A549 (cell line): ENCODE data around the gene MAP6. TPM values are rescaled to one million over a fixed set of nuclear protein-coding genes. Genes with fewer than 3 reads are reported as not detected.
A peak's percentile ranks its signal among the peaks of the same experiment; 100 is the strongest.

ENCODE experiments used
- ATAC-seq, 2 experiments: fragments of 200-7000 bp in 1 of 2; fragments of >200 bp in 1 of 2; cut with Nextera tagmentation in 1 of 2; cut with Tn5 transposase in 1 of 2; 3 replicates each; pipeline versions ENCODE4 v1.8.0 to v1.9.1; 2018 to 2020; ENCODE audit warnings: mild to moderate bottlenecking in 1 of 2, moderate library complexity in 1 of 2
- CTCF ChIA-PET: fragments of 300-600 bp; sonication (Branson Sonifier 250); formaldehyde crosslinking; extraction: SDS; loops from one replicate; lab custom pipeline; 2021; ENCODE audit warnings: antibody characterized with exemption, inconsistent platforms; lab: Yijun Ruan, JAX
- POLR2A ChIA-PET: fragments of 350-600 bp; formaldehyde crosslinking; extraction: SDS; loops from one replicate; lab custom pipeline; 2021; ENCODE audit warnings: antibody characterized with exemption, inconsistent platforms; lab: Yijun Ruan, JAX
- DNase-seq, 2 experiments: peaks; one replicate each; pipeline versions ENCODE4 v3.0.0 to v3.0.0-alpha.2; 2011 to 2016; ENCODE audit warnings: low read depth in 1 of 2, low spot score in 1 of 2
- FAIRE-seq: peaks from 2 replicates; lab custom pipeline; 2011; peaks lifted over from hg19 to GRCh38; lab: Jason Lieb, UNC
- H3K27ac ChIP-seq, 2 experiments: fragments of >200 bp; sonication (Bioruptor Twin); formaldehyde crosslinking; 3 replicates each; pipeline ENCODE4 v1.5.1; 2016 to 2017
- H3K4me1 ChIP-seq: fragments of >200 bp; sonication (Bioruptor Twin); formaldehyde crosslinking; 3 replicates; pipeline ENCODE4 v1.6.1; 2016
- H3K4me2 ChIP-seq: fragments of >200 bp; sonication (Bioruptor Twin); formaldehyde crosslinking; 3 replicates; pipeline ENCODE4 v1.6.1; 2016
- H3K4me3 ChIP-seq: fragments of >200 bp; sonication (Bioruptor Twin); formaldehyde crosslinking; 3 replicates; pipeline ENCODE4 v1.5.1; 2016
- H3K9me3 ChIP-seq: fragments of >200 bp; sonication (Bioruptor Twin); formaldehyde crosslinking; 3 replicates; pipeline ENCODE4 v1.6.1; 2016
- ATOH8 ChIP-seq: fragments of 250-450 bp; sonication (Bioruptor Pico); IDR thresholded peaks from 2 replicates; pipeline ENCODE4 v1.5.0; 2020; ENCODE audit warnings: low read depth, mild to moderate bottlenecking, moderate library complexity
- CEBPB ChIP-seq, 2 experiments: fragments of >200 bp in 1 of 2; sonication (Bioruptor Twin) in 1 of 2; formaldehyde crosslinking in 1 of 2; IDR thresholded peaks; 2 replicates each; pipeline ENCODE4 v1.6.1; 2012 to 2016
- CHD4 ChIP-seq: fragments of 200-600 bp; sonication (generic); IDR thresholded peaks from 2 replicates; pipeline ENCODE4 v1.6.1; 2016; ENCODE audit warnings: antibody characterized with exemption, mild to moderate bottlenecking, borderline replicate concordance
- E2F6 ChIP-seq: IDR thresholded peaks from 2 replicates; pipeline ENCODE4 v1.6.1; 2012; ENCODE audit warnings: low read depth, borderline replicate concordance
- EHF ChIP-seq: fragments of 250-450 bp; sonication (Bioruptor Pico); IDR thresholded peaks from 2 replicates; pipeline ENCODE4 v1.5.0; 2020; ENCODE audit warnings: mild to moderate bottlenecking
- EHMT2 ChIP-seq: fragments of 200-600 bp; sonication (generic); IDR thresholded peaks from 2 replicates; pipeline ENCODE4 v1.6.1; 2016; ENCODE audit warnings: antibody characterized with exemption, low read depth, mild to moderate bottlenecking, moderate library complexity
- ELK1 ChIP-seq: fragments of 150-350 bp; IDR thresholded peaks from 2 replicates; pipeline ENCODE4 v1.6.1; 2014; ENCODE audit warnings: low read depth, mild to moderate bottlenecking, low read length
- HMGXB4 ChIP-seq: fragments of 250-450 bp; sonication (Bioruptor Pico); IDR thresholded peaks from 2 replicates; pipeline ENCODE4 v1.5.0; 2021; ENCODE audit warnings: mild to moderate bottlenecking, moderate library complexity, borderline replicate concordance
- HOXB13 ChIP-seq: fragments of 250-450 bp; sonication (Bioruptor Pico); IDR thresholded peaks from 2 replicates; pipeline ENCODE4 v1.5.0; 2020; ENCODE audit warnings: low read depth, mild to moderate bottlenecking, moderate library complexity
- HOXB5 ChIP-seq: fragments of 250-450 bp; sonication (Bioruptor Pico); IDR thresholded peaks from 2 replicates; pipeline ENCODE4 v1.5.0; 2020; ENCODE audit warnings: mild to moderate bottlenecking, moderate library complexity
- NFE2L2 ChIP-seq: fragments of 150-350 bp; conservative IDR thresholded peaks from 2 replicates; pipeline ENCODE4 v1.6.1; 2014; ENCODE audit warnings: low read length
- RARB ChIP-seq: fragments of 250-450 bp; sonication (Bioruptor Pico); IDR thresholded peaks from 2 replicates; pipeline ENCODE4 v1.8.0; 2021; ENCODE audit warnings: mild to moderate bottlenecking, moderate library complexity
- RFX5 ChIP-seq: fragments of 450-650 bp; IDR thresholded peaks from 2 replicates; pipeline ENCODE4 v1.7.1; 2014; ENCODE audit warnings: antibody characterized with exemption, mild to moderate bottlenecking, moderate library complexity
- RNF2 ChIP-seq: fragments of 200-600 bp; sonication (generic); IDR thresholded peaks from 2 replicates; pipeline ENCODE4 v1.6.1; 2016; ENCODE audit warnings: low read depth, mild to moderate bottlenecking, antibody characterized with exemption, moderate library complexity, borderline replicate concordance
- SREBF2 ChIP-seq: fragments of 450-650 bp; IDR thresholded peaks from 2 replicates; pipeline ENCODE4 v1.6.1; 2014; ENCODE audit warnings: mild to moderate bottlenecking, moderate library complexity
- USF2 ChIP-seq: fragments of 450-650 bp; IDR thresholded peaks from 2 replicates; pipeline ENCODE4 v1.6.1; 2014; ENCODE audit warnings: antibody characterized with exemption
- WGBS: methylation state at CpG from one replicate; pipeline ENCODE4 v1.1.6; 2017; ENCODE audit errors: missing lambda C conversion rate; 5-methylcytosine and 5-hydroxymethylcytosine counted together
- polyA minus RNA-seq: library from RNA; depleted of rRNA, polyadenylated mRNA; stranded (reverse); fragments of >200 nt; gene quantifications from 2 replicates; pipeline ENCODE4 v1.2.3, GENCODE V29; 2011; rRNA and poly(A)+ RNA removed
- polyA plus RNA-seq, 4 experiments: library from polyadenylated mRNA; depleted of rRNA in 3 of 4; stranded (reverse); fragments of >200 nt; fragmentation: RNase III in 1 of 4; extraction: RNeasy Plus Mini Kit Qiagen cat#74134 plus additional on column Dnase treatment in 1 of 4; gene quantifications; 2 replicates in 3 of 4; 3 replicates in 1 of 4; pipeline ENCODE4 v1.2.3, GENCODE V29; 2011 to 2017

MAP6 gene
- polyA plus RNA-seq (2011; rRNA removed): 2.1 and 2.9 TPM in 2 replicates
- 0.77 and 1.1 TPM in 2 replicates for polyA plus RNA-seq (2012; cell fraction: cytosol; rRNA removed)
- polyA plus RNA-seq (2012; cell fraction: nucleus; rRNA removed): 2.1 and 3.2 TPM in 2 replicates
- polyA plus RNA-seq (2017; fragmentation: RNase III; extraction: RNeasy Plus Mini Kit Qiagen cat#74134 plus additional on column Dnase treatment): 1.1 to 1.5 TPM (median 1.2 TPM) in 3 replicates
- 1.7 and 2.5 TPM in 2 replicates for polyA minus RNA-seq

GRCh38 chr11:75668451-75669297, at the start of gene MAP6:
Gene MAP6 (minus strand): TSS chr11:75669038. CDS start chr11:75668369, 669 bp downstream.
- 27% methylated on average over 55 of the region's 72 CpGs for WGBS
- Histone ChIP-seq H3K4me2 (peak within 1 kb of the TSS; percentile 99), H3K27ac (peak within 1 kb of the TSS; percentile 65 to 82; a peak in 5 of 6 replicates), H3K9me3 (no peaks in the 10 kb centered on the region), H3K4me3 (peak within 1 kb of the TSS; percentile 63), H3K4me1 (no peaks in the 10 kb centered on the region)
- ChIA-PET CTCF (interaction anchor here (0.6 to 1.5 kb wide), 4 partner anchors 9 to 447 kb away, joined by 3 to 4 read pairs (median 3); no protein-coding TSS in a partner anchor), POLR2A (no interaction called here)
- DNase-seq (peak; percentile 21), ATAC-seq (peak; percentile 27 to 66), FAIRE-seq (no peak)
- 0 out of 2 replicates have a peak, but pooled peaks have one; percentile 52 for TF ChIP-seq E2F6
- no peak for TF ChIP-seq RARB (CRISPR knock-in tag)
- peak; percentile 23; the same call in 1 of the 2 replicates for TF ChIP-seq RNF2

GRCh38 chr11:75717608-75718418, 49.0 kb upstream of the MAP6 start, which contains the start of gene MOGAT2:
Gene MOGAT2 (plus strand): TSS chr11:75717838. CDS start chr11:75717889, 51 bp downstream.
- H3K9me3 ChIP-seq: no peaks in the 10 kb centered on the region
- no peak for TF ChIP-seq RFX5
- TF ChIP-seq HOXB5 (CRISPR knock-in tag): no peak
- TF ChIP-seq CHD4: no peak
- TF ChIP-seq CEBPB (IDR thresholded peaks at IDR 0.05): no peak
- no peak for TF ChIP-seq HMGXB4 (CRISPR knock-in tag)
- TF ChIP-seq RNF2: no peak
- TF ChIP-seq SREBF2: no peak
- TF ChIP-seq, all 56 proteins: peak for 0
- FAIRE-seq: no peak
- H3K4me3 ChIP-seq: no peak within 1 kb of the TSS
- ChIA-PET POLR2A (no interaction called here), CTCF (interaction anchor here (2.4 kb wide), 1 partner anchor 12 kb away, joined by 8 read pairs; no protein-coding TSS in a partner anchor)
- ATAC-seq: no peak
- H3K27ac ChIP-seq: no peak within 1 kb of the TSS
- DNase-seq: no peak
- 72% methylated on average over 12 of the region's 13 CpGs for WGBS
- H3K4me2 ChIP-seq: no peak within 1 kb of the TSS
- H3K4me1 ChIP-seq: no peaks in the 10 kb centered on the region

GRCh38 chr11:75716659-75717058, 47.8 kb upstream of the MAP6 start:
- CTCF ChIA-PET: interaction anchor here (0.7 to 1.2 kb wide), 2 partner anchors 49 to 570 kb away, joined by 3 read pairs; no protein-coding TSS in a partner anchor
- ATAC-seq (no peak), DNase-seq (no peak), FAIRE-seq (no peak)
- Histone ChIP-seq H3K9me3 (no peaks in the 10 kb centered on the region), H3K4me1 (no peaks in the 10 kb centered on the region), H3K4me2 (no peak overlapping the region), H3K27ac (no peak overlapping the region), H3K4me3 (no peak overlapping the region)
- 63% methylated on average over 3 of the region's 3 CpGs for WGBS
- POLR2A ChIA-PET: no interaction called here
- no peak for TF ChIP-seq EHF (CRISPR knock-in tag)
- TF ChIP-seq EHMT2: no peak

GRCh38 chr11:75715688-75716087, 46.9 kb upstream of the MAP6 start:
- Histone ChIP-seq H3K4me2 (no peak overlapping the region), H3K4me1 (no peaks in the 10 kb centered on the region), H3K27ac (no peak overlapping the region), H3K4me3 (no peak overlapping the region), H3K9me3 (no peaks in the 10 kb centered on the region)
- DNase-seq (no peak), ATAC-seq (no peak), FAIRE-seq (no peak)
- CTCF ChIA-PET: interaction anchor here (1.3 to 4.9 kb wide), 4 partner anchors 7 to 87 kb away, joined by 3 to 26 read pairs (median 7); no protein-coding TSS in a partner anchor
- POLR2A ChIA-PET: no interaction called here
- WGBS: 41% methylated on average over 2 of the region's 2 CpGs
- no peak for TF ChIP-seq NFE2L2
- no peak for TF ChIP-seq HOXB13
- no peak for TF ChIP-seq USF2
- TF ChIP-seq RNF2: no peak
- TF ChIP-seq E2F6: no peak
- no peak for TF ChIP-seq CEBPB (IDR thresholded peaks at IDR 0.05)
- TF ChIP-seq ATOH8 (CRISPR knock-in tag): no peak
- TF ChIP-seq ELK1: no peak
- TF ChIP-seq CHD4: no peak
